T-helper 17 cell (primary cell): ENCODE measurements around the gene SLC2A5. TPM values are rescaled to one million over a fixed set of nuclear protein-coding genes. Genes with fewer than 3 reads are reported as not detected.
A peak's percentile ranks its signal among the peaks of the same experiment; 100 is the strongest.

Experiments
- ATAC-seq: fragments of 150-1000 bp; cut with Tn5 transposase; 2 replicates; pipeline ENCODE4 v1.10.0; 2021; ENCODE audit warnings: mild to moderate bottlenecking, moderate library complexity
- DNase-seq, 3 donors: peaks; one replicate each; pipeline versions ENCODE4 v3.0.0 to v3.0.0-alpha.2; 2020 to 2021
- H3K9me3 ChIP-seq: one replicate; pipeline ENCODE4 v1.7.0; 2013; ENCODE audit warnings: low read length, mild to moderate bottlenecking; ENCODE audit not compliant: control insufficient read depth, poor library complexity, severe bottlenecking
- H3K27ac Mint-ChIP-seq: one replicate; pipeline ENCODE4 v1.8.0; 2022; ENCODE audit warnings: mild to moderate bottlenecking, moderate library complexity, mixed read lengths
- H3K27me3 Mint-ChIP-seq: one replicate; pipeline ENCODE4 v1.8.0; 2022; ENCODE audit warnings: mixed read lengths
- H3K36me3 Mint-ChIP-seq: one replicate; pipeline ENCODE4 v1.8.0; 2022; ENCODE audit warnings: low read depth, mixed read lengths
- H3K4me1 Mint-ChIP-seq: one replicate; pipeline ENCODE4 v1.8.0; 2022; ENCODE audit warnings: mild to moderate bottlenecking, mixed read lengths
- H3K4me3 Mint-ChIP-seq: one replicate; pipeline ENCODE4 v1.8.0; 2022; ENCODE audit warnings: mild to moderate bottlenecking, moderate library complexity, mixed read lengths
- total RNA-seq, 4 donors: library from RNA in 2 of 4; stranded (reverse) in 2 of 4; gene quantifications; one replicate each; pipeline ENCODE4 v1.2.3 and lab custom pipeline; 2022 to 2026

The SLC2A5 gene
- under 1 TPM in 1 of 2 donors, not detected in 1; 0.85 TPM for total RNA-seq
- total RNA-seq (lab: John Stamatoyannopoulos, UW) = 0.15 to 0.93 reads per million in 2 donors

GRCh38 chr1:9069326-9070100, at the start of gene SLC2A5:
Gene SLC2A5, minus strand, starts transcription at chr1:9069635. Its CDS starts 99 bp downstream, at chr1:9069536.
- H3K9me3 ChIP-seq = no peaks in the 10 kb centered on the region
- Mint-ChIP-seq H3K4me3 (peak within 1 kb of the TSS; percentile 73), H3K27ac (no peak within 1 kb of the TSS), H3K27me3 (peaks cover 28% of the 10 kb centered on the region), H3K4me1 (peaks cover 9% of the 10 kb centered on the region), H3K36me3 (peaks cover 2% of the 10 kb centered on the region)
- ATAC-seq = peak; percentile 70
- no peak for DNase-seq

- Mint-ChIP-seq H3K4me3 (no peak overlapping the region), H3K4me1 (peaks cover 18% of the 10 kb centered on the region), H3K27me3 (no peaks in the 10 kb centered on the region), H3K36me3 (no peaks in the 10 kb centered on the region), H3K27ac (no peak overlapping the region)
- ATAC-seq (no peak), DNase-seq (no peak)
- no peaks in the 10 kb centered on the region for H3K9me3 ChIP-seq
These were observed 48.8 kb upstream of the SLC2A5 start for GRCh38 chr1:9118186-9118585.

GRCh38 chr1:9115351-9116205, 46.1 kb upstream of the SLC2A5 start:
- no peaks in the 10 kb centered on the region for H3K9me3 ChIP-seq

GRCh38 chr1:9112961-9113880, 43.8 kb upstream of the SLC2A5 start:
- no peaks in the 10 kb centered on the region for H3K36me3 Mint-ChIP-seq

More at GRCh38 chr1:9115351-9116205, 46.1 kb upstream of the SLC2A5 start:
- Mint-ChIP-seq H3K27me3 (no peaks in the 10 kb centered on the region), H3K4me3 (no peak overlapping the region), H3K36me3 (no peaks in the 10 kb centered on the region), H3K27ac (no peak overlapping the region), H3K4me1 (peaks cover 13% of the 10 kb centered on the region)
- ATAC-seq (no peak), DNase-seq (no peak)

GRCh38 chr1:9111957-9112356, 42.5 kb upstream of the SLC2A5 start:
- Mint-ChIP-seq H3K36me3 (no peaks in the 10 kb centered on the region), H3K4me1 (peaks cover 7% of the 10 kb centered on the region), H3K4me3 (no peak overlapping the region), H3K27me3 (no peaks in the 10 kb centered on the region), H3K27ac (no peak overlapping the region)
- ATAC-seq = no peak
- no peaks in the 10 kb centered on the region for H3K9me3 ChIP-seq
- DNase-seq = no peak

More at GRCh38 chr1:9112961-9113880, 43.8 kb upstream of the SLC2A5 start:
- H3K9me3 ChIP-seq = no peaks in the 10 kb centered on the region
- DNase-seq = no peak
- Mint-ChIP-seq H3K4me1 (peaks cover 10% of the 10 kb centered on the region), H3K27me3 (no peaks in the 10 kb centered on the region), H3K27ac (no peak overlapping the region), H3K4me3 (no peak overlapping the region)
- ATAC-seq = no peak

GRCh38 chr1:9111357-9111691, 41.9 kb upstream of the SLC2A5 start:
- no peaks in the 10 kb centered on the region for H3K36me3 Mint-ChIP-seq
- H3K9me3 ChIP-seq = no peaks in the 10 kb centered on the region
- H3K27ac Mint-ChIP-seq = no peak overlapping the region
- peaks cover 7% of the 10 kb centered on the region for H3K4me1 Mint-ChIP-seq
- ATAC-seq (no peak), DNase-seq (no peak)
- H3K27me3 Mint-ChIP-seq = no peaks in the 10 kb centered on the region
- no peak overlapping the region for H3K4me3 Mint-ChIP-seq

- DNase-seq = peak; percentile 61 to 84 (median 68)
- Mint-ChIP-seq H3K27me3 (no peaks in the 10 kb centered on the region), H3K36me3 (no peaks in the 10 kb centered on the region), H3K27ac (no peak overlapping the region), H3K4me3 (no peak overlapping the region), H3K4me1 (peaks cover 7% of the 10 kb centered on the region)
- no peaks in the 10 kb centered on the region for H3K9me3 ChIP-seq
- ATAC-seq = peak; percentile 75
These were observed 41.4 kb upstream of the SLC2A5 start for GRCh38 chr1:9110669-9111356.

GRCh38 chr1:9108056-9108665, 38.7 kb upstream of the SLC2A5 start:
- Mint-ChIP-seq H3K27me3 (no peaks in the 10 kb centered on the region), H3K4me1 (peaks cover 5% of the 10 kb centered on the region), H3K27ac (no peak overlapping the region), H3K36me3 (no peaks in the 10 kb centered on the region), H3K4me3 (no peak overlapping the region)
- ATAC-seq = no peak
- no peaks in the 10 kb centered on the region for H3K9me3 ChIP-seq
- no peak for DNase-seq

GRCh38 chr1:9107136-9107535, 37.7 kb upstream of the SLC2A5 start:
- Mint-ChIP-seq H3K27ac (no peak overlapping the region), H3K4me1 (peaks cover 5% of the 10 kb centered on the region), H3K27me3 (no peaks in the 10 kb centered on the region), H3K4me3 (no peak overlapping the region), H3K36me3 (peaks cover 2% of the 10 kb centered on the region)
- DNase-seq = no peak
- ATAC-seq = no peak
- no peaks in the 10 kb centered on the region for H3K9me3 ChIP-seq

- no peaks in the 10 kb centered on the region for H3K9me3 ChIP-seq
- DNase-seq = no peak
- no peak for ATAC-seq
- Mint-ChIP-seq H3K27ac (no peak overlapping the region), H3K27me3 (no peaks in the 10 kb centered on the region), H3K36me3 (peaks cover 2% of the 10 kb centered on the region), H3K4me3 (no peak overlapping the region), H3K4me1 (peaks cover 2% of the 10 kb centered on the region)
These were observed 36.9 kb upstream of the SLC2A5 start for GRCh38 chr1:9106286-9106685.

GRCh38 chr1:9105336-9105867, 36.0 kb upstream of the SLC2A5 start:
- no peak overlapping the region for H3K4me3 Mint-ChIP-seq
- H3K9me3 ChIP-seq = no peaks in the 10 kb centered on the region
- H3K4me1 Mint-ChIP-seq = no peaks in the 10 kb centered on the region
- peaks cover 2% of the 10 kb centered on the region for H3K36me3 Mint-ChIP-seq
- no peak overlapping the region for H3K27ac Mint-ChIP-seq
- ATAC-seq (no peak), DNase-seq (no peak)
- H3K27me3 Mint-ChIP-seq = no peaks in the 10 kb centered on the region
